ENCODE measurements around the gene DNAH2. TPM values are rescaled to one million over a fixed set of nuclear protein-coding genes. Genes with fewer than 3 reads are reported as not detected.

The DNAH2 gene
- total RNA-seq, 1 experiment from 2014 or later, result 0.13 TPM

DNA sequence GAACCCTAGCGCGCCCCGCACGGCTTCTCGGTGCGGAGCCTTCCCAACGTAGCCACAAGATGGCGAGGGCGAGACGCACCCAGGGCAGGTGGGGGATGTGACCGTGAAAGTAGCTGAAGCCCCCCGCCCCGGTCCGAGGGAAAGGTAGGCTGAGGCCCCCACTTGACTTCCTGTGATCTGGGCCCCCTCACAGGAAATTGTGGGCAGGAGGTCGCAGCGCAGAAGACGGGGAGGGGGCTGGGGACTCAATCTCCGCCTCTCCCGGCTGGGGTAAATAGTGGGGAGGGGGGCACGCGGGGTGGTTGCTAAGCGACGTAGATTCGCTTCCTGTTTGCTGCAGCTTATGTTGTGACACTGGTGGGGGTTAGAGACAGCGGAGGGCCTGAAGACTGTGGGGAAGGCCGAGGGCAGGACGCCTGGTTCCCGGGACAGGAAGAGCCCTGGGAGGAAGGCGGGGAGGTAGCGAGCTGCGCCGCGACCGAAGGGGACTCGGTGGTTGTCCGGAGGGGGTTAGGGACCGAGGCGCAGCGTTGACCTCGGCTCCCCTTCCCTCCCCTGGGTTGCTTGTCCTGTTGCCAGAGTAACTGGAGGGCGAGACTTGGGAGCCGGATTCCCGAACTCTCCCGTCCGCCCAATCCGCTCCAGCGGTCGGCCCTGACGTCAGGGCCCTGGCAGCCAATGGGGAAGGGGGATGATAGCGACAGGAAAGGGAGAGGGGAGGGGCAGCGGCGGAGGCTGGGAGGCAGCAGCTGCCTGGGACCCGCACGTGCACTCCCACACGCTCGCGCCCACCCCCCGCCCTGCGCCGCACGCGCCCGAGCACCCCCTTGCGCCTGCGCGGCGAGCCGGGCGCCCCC is 117.6 kb downstream of the DNAH2 start:
- DNase-seq (ENCODE audit: low read depth, low spot score), result peak; percentile 96
- POLR2A ChIA-PET, result interaction anchor here (0.6 to 1.8 kb wide), 2 partner anchors 9 to 239 kb away, joined by 5 to 7 read pairs; no protein-coding TSS in a partner anchor
- Histone ChIP-seq H3K4me1 (ENCODE audit: control insufficient read depth, insufficient read depth, low read length) (peaks cover 32% of the 10 kb centered on the region), H3K9me3 (ENCODE audit: control insufficient read depth, insufficient read depth, low read depth, low read length) (no peaks in the 10 kb centered on the region), H3K4me3 (ENCODE audit: low read depth in 2 of 2, low read length in 2 of 2) (peak overlapping the region; percentile 66 to 83), H3K36me3 (ENCODE audit: control insufficient read depth, insufficient read depth, low read length) (no peaks in the 10 kb centered on the region; the same call in 1 of the 2 replicates), H3K27me3 (ENCODE audit: control insufficient read depth, insufficient read depth, low read length) (no peaks in the 10 kb centered on the region), H3K27ac (ENCODE audit: low read length) (peak overlapping the region; percentile 40)
- intact Hi-C loops (cut with micrococcal nuclease; ENCODE audit: unreplicated experiment), result no loop called here
- peak; percentile 83 for ATAC-seq
- TF ChIP-seq, protein P1, sequence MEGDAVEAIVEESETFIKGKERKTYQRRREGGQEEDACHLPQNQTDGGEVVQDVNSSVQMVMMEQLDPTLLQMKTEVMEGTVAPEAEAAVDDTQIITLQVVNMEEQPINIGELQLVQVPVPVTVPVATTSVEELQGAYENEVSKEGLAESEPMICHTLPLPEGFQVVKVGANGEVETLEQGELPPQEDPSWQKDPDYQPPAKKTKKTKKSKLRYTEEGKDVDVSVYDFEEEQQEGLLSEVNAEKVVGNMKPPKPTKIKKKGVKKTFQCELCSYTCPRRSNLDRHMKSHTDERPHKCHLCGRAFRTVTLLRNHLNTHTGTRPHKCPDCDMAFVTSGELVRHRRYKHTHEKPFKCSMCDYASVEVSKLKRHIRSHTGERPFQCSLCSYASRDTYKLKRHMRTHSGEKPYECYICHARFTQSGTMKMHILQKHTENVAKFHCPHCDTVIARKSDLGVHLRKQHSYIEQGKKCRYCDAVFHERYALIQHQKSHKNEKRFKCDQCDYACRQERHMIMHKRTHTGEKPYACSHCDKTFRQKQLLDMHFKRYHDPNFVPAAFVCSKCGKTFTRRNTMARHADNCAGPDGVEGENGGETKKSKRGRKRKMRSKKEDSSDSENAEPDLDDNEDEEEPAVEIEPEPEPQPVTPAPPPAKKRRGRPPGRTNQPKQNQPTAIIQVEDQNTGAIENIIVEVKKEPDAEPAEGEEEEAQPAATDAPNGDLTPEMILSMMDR (IDR thresholded peaks at IDR 0.05), result peak; percentile 91
- TF ChIP-seq, protein P2, sequence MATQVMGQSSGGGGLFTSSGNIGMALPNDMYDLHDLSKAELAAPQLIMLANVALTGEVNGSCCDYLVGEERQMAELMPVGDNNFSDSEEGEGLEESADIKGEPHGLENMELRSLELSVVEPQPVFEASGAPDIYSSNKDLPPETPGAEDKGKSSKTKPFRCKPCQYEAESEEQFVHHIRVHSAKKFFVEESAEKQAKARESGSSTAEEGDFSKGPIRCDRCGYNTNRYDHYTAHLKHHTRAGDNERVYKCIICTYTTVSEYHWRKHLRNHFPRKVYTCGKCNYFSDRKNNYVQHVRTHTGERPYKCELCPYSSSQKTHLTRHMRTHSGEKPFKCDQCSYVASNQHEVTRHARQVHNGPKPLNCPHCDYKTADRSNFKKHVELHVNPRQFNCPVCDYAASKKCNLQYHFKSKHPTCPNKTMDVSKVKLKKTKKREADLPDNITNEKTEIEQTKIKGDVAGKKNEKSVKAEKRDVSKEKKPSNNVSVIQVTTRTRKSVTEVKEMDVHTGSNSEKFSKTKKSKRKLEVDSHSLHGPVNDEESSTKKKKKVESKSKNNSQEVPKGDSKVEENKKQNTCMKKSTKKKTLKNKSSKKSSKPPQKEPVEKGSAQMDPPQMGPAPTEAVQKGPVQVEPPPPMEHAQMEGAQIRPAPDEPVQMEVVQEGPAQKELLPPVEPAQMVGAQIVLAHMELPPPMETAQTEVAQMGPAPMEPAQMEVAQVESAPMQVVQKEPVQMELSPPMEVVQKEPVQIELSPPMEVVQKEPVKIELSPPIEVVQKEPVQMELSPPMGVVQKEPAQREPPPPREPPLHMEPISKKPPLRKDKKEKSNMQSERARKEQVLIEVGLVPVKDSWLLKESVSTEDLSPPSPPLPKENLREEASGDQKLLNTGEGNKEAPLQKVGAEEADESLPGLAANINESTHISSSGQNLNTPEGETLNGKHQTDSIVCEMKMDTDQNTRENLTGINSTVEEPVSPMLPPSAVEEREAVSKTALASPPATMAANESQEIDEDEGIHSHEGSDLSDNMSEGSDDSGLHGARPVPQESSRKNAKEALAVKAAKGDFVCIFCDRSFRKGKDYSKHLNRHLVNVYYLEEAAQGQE (IDR thresholded peaks at IDR 0.05; ENCODE audit: insufficient read depth in 1 of 2, low read depth in 2 of 2, low read length in 1 of 2), result no peak
- CTCF ChIA-PET, result interaction anchor here (0.6 to 1.4 kb wide), 3 partner anchors 22 to 78 kb away, joined by 3 to 6 read pairs (median 4); partner anchors contain the start of genes CYB5D1 and NAA38
- BruUV-seq (replicated peaks), result no TSS peak
- in situ Hi-C loops (cut with HindIII; ENCODE audit: low pct_unique_long_range_greater_than_20kb, low sequenced_read_pairs), result no loop called here

DNA sequence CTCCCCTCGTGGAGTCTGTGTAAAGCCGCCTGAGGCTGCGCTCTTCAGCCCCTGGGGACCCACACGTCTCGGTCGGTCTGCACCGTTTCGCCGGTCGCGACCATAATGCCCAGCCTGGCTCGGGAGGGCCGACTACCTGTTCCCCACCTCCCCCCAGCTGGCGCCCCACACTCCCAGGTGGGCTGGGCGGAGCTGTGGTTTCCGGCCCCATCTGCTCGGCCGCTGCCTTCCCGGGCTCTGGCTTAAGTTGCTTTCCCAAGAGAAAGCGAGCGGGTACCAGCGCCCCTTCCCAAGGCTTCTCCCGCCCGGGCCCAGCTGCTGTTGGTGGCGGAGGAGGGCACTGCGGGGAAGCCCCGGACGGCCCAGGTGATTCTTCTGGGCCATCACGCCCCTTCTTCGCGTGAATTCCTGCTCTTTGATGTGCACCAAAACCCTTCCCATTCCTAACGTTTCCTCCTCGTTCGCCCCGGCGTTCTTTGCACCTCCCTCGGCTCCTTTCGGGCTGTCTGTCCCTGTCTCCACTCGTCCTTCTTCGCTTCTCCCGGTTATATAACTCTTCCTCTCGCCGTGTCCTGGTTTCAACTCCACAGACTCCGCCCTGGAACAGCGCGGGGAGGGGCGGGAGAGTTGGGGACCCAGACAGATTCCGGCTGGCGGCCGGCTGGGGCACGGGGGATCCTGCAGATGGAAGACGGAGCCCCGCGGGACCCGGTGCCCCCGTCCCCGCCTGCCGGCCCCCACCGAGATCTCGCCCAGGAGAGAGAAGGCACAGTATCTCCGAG is 118.5 kb downstream of the DNAH2 start:
- TF ChIP-seq, protein P2 (IDR thresholded peaks at IDR 0.05; ENCODE audit: insufficient read depth in 1 of 2, low read depth in 2 of 2, low read length in 1 of 2), result no peak
- TF ChIP-seq POLR2AphosphoS5 (IDR thresholded peaks at IDR 0.05; ENCODE audit: low read depth, low read length) (0 out of 2 replicates have a peak, but pooled peaks have one; percentile 27), SIN3A (IDR thresholded peaks at IDR 0.05; ENCODE audit: borderline replicate concordance, insufficient read depth, low read depth, low read length) (no peak), TCF7L2 (IDR thresholded peaks at IDR 0.05; ENCODE audit: low read depth, low read length) (no peak)
- peaks cover 40% of the 10 kb centered on the region for H3K4me1 ChIP-seq (ENCODE audit: control insufficient read depth, insufficient read depth, low read length)
- peak overlapping the region; percentile 82 for H3K27ac ChIP-seq (ENCODE audit: low read length)

More for the DNA sequence above, 118.5 kb downstream of the DNAH2 start:
- ATAC-seq, result peak; percentile 29
- CTCF ChIA-PET, result interaction anchor here (0.6 to 1.4 kb wide), 3 partner anchors 21 to 77 kb away, joined by 3 to 6 read pairs (median 4); partner anchors contain the start of genes CYB5D1 and NAA38
- Histone ChIP-seq H3K4me3 (ENCODE audit: low read depth in 2 of 2, low read length in 2 of 2) (peak overlapping the region; percentile 66 to 83), H3K36me3 (ENCODE audit: control insufficient read depth, insufficient read depth, low read length) (no peaks in the 10 kb centered on the region; the same call in 1 of the 2 replicates), H3K9me3 (ENCODE audit: control insufficient read depth, insufficient read depth, low read depth, low read length) (no peaks in the 10 kb centered on the region), H3K27me3 (ENCODE audit: control insufficient read depth, insufficient read depth, low read length) (no peaks in the 10 kb centered on the region)
- TSS peak; percentile 92 for BruUV-seq (replicated peaks)
- POLR2A ChIA-PET, result interaction anchor here (0.6 to 1.8 kb wide), 3 partner anchors 8 to 239 kb away, joined by 5 to 16 read pairs (median 7); no protein-coding TSS in a partner anchor
- intact Hi-C loops (cut with micrococcal nuclease; ENCODE audit: unreplicated experiment) (no loop called here), in situ Hi-C loops (cut with HindIII; ENCODE audit: low pct_unique_long_range_greater_than_20kb, low sequenced_read_pairs) (no loop called here)
- DNase-seq (ENCODE audit: low read depth, low spot score), result no peak
